Fibroblast of skin of scalp (primary cell): Measurements from ENCODE around the gene IGSF3.
A peak's percentile ranks its signal among the peaks of the same experiment; 100 is the strongest.
"Not testable (repeated sequence)": the region's sequence is repeated elsewhere in the genome, so short reads cannot be mapped to it uniquely, and the experiment has no call there.

Experiments used
- DNase-seq: peaks from one replicate; pipeline ENCODE4 v3.0.0-alpha.2; 2013

Gene IGSF3

GRCh38 chr1:116572771-116573430, 94.6 kb downstream of the IGSF3 start:
- no peak for DNase-seq

DNA sequence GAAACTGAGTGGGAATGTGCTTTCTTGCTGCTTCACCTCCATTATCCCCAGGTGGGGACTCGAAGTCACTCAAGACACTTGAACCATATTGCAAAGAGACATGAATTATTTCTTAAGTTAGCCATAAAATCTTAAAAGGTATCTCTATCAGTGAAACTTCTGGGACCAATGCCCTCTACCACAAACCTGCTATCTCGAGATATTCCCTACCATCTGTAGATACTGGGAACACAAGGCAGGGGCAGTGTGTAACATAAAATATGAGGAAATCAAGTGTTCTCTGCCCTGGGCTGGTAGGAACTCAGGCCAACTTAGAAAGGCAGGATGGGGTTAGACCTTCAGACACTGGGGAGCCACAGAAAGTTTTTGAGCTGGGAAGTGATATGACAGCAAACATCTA, 95.4 kb downstream of the IGSF3 start:
- no peak for DNase-seq

DNA sequence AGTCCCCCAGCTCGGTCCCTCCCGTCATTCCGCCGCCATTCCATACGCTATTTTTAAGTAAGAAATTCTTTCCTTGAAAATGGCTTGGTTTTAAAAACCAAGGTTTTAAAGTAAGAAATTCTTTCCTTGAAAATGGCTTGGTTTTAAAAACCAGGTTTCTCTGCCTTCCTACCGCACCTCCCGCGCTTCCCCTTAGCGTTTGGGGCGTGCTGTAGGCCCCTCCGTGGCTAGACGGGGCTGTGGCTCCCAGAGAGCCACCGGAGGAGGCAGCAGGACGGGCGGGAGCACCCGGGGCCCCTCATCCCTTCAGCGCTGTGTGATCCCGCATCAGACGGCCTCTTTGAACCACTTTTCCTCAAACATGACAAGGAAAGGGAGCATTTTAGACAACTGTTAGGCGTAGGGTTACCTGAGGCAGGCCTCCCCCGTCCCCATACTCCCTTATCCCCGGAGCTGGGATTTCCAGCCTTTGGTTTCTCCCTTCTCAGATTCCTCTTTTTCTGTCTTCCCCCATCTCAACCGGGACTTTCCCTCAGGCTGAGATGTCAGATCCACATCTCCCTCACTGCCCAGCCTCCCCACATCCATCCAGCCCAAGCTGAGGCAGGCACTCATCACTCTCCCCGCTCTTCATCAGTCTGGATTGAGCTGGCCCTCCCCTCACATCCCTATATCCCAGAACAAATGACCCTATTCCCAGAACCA, 96.2 kb downstream of the IGSF3 start:
- DNase-seq: no peak

DNA sequence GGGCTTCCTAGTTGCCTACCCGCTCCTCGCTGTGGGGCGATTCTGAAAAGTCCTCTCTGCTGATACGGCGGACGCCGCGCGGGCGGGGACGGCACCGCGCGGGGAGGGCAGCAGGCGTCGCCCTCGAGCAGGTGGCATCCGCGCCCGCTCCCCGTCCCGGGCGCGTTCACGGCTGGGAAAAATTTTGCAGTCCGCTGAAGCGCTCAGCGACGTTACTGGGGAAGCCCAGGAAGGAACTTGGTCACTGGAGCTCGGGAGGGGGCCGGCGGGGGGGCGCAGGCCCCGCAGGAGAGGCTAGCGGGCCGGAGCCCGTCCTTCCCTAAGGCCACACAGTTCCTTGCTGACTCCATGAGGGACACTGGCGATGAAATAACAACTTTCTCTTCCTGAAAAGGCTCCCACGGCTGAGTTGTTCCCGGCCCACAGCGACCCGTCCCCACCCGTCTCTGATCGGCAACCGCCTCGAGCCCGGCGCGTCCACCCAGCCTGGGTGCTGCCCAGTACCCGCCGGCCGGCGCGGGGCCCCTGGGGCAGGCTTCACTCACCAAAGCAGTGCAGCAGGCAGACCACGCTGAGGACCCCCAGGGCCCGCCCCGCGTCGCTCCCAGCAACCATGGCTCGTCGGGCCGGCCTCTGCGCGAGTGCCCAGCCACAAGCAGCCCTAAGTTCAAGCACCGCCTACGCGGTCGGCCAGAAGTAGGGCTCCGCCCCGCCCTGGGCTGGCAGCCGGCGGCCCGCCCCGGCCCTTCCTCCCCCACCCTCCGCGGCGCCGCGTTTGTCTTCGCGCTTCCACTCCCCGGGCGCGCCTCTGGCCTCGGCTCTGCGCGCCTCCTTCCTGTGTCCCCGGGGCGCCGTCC, 96.9 kb downstream of the IGSF3 start, which contains the start of gene CD58:
TSS of gene CD58 (minus strand) at position 669 of the 857 bp plus-strand sequence. CDS start at position 615, 54 bp downstream.
- peak; percentile 84 for DNase-seq

GRCh38 chr1:116569776-116570357, 97.7 kb downstream of the IGSF3 start:
- no peak for DNase-seq

DNA sequence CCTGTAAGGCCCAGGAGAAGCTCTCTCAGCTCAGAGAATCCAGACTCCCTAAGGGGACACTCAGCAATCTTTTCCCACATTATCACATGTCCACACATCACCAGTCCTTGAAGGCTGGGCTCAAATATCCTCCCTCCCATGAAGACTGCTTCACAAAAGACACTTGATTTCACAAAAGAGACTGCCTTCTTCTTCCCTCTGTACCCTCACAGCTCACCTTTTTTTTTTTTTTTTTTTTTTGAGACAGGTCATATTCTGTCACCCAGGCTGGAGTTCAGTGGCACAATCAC, 98.2 kb downstream of the IGSF3 start:
- DNase-seq: no peak

DNA sequence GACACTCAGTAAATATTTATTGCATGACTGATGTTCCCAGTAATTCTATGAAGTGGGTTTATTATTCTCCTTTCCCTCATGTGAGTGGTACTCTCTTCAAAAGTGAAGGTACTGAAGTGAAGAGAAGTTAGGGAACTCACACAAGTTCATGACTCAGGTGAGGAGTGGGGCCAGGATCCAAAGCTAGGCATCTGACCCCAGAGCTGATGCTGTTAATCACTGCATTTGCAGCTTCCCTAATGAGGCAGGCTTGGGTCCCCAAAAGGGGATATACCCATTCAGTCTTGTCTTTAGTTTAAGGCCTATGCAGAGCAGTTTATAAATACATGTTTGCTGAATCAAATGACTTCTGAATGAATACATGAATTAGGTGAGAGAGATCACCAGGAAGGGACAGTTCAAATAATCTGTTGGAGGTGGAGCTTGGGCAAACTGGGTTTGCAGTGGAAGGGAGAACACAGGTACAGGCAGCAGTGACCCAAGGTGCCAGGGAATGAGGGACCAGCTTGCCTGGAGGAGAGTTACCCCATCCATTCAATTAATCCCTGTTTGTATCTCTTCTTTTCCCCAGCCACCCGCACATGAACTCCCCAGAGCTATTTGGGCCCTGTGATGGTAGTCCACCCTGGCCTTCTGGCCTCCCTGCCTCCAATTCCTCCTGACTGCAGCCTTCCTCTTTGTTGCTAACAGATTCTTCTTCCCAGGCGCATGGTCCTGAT, 98.7 kb downstream of the IGSF3 start:
- DNase-seq: no peak

GRCh38 chr1:116567790-116568661, 99.5 kb downstream of the IGSF3 start:
- DNase-seq: no peak

DNA sequence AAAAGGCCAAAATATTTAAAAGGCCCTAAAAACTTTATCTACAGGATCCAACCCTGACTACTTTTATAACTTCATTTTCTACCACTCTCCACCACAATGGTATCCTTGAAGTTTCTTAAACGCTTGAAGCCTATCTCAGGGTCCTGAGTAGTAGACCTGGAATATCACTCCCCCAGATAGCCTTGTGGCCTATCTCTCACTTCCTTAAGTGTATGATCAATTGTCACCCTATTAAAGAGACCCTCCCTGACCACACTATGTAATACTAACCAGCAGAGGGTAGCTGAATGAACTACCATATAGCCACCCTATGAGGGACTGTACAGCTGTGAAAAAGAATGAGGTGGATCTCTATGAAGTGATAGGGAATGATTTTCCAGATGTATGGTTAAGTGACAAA, 102.3 kb downstream of the IGSF3 start:
- DNase-seq: no peak

DNA sequence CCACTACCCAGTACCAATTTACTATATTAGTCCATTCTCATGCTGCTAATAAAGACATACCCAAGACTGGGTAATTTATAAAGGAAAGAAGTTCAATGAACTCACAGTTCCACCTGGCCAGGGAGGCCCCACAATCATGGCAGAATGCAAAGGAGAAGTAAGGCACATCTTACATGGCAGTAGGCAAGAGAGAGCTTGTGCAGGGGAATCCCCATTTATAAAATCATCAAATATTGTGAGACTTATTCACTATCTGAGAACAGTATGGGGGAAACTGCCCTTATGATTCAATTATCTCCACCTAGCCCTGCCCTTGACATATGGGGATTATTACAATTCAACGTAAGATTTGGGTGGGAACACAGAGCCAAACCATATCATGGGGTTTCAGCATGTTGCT, 103.1 kb downstream of the IGSF3 start:
- no peak for DNase-seq

DNA sequence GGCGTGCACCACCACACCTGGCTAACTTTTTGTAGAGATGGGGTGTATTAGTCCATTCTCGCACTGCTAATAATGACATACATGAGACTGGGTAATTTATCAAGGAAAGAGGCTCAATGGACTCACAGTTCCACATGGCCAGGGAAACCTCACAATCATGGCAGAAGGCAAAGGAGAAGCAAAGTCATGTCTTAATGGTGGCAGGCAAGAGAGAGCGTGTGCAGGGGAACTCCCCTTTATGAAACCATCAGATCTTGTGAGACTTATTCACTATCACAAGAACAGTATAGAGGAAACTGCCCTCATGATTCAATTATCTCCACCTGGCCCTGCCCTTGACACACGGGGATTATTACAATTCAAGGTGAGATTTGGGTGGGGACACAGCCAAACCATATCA, 105.1 kb downstream of the IGSF3 start:
- not testable (repeated sequence) for DNase-seq

DNA sequence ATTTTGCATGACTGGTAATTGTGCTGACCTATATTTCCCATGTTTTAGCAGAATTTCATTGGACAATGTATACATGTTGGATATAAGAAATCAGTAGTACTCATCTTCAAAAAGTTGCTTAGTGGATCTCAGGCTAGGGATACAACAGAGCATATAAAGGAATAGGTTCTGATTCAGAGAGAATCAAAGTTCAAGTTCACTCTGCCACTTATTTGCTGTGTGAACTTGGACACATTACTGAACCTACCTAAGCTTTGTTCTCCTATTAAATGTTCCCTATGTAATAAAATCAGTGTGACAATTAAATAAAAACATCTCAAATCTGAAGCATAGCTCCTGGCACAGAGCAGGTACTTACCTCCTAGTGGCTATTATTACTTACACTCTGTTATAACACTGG, 106.0 kb downstream of the IGSF3 start:
- DNase-seq: no peak

GRCh38 chr1:116560704-116561490, 106.6 kb downstream of the IGSF3 start:
- no peak for DNase-seq

DNA sequence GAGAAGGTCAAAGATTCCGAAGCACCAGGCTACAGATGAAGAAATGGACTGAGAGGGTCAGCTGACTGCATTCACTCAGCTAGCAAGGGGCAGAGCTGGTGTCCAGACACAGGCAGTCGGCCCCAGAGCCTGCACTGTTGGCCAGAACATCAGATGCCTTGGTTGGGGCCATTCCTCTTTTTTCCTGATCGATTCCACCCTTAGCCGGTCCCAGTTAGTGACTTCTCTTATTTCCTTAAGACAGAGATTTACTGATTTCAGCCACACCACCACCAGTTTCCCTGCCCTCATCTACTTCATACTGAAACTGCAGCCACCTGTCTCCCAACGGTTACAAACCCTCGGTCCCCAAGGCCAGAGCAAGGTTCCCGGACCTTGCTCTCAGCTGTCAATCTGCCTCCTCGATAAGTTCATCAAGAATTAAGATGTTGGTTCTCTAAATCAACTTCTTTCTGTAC, 108.2 kb downstream of the IGSF3 start:
- DNase-seq: no peak

DNA sequence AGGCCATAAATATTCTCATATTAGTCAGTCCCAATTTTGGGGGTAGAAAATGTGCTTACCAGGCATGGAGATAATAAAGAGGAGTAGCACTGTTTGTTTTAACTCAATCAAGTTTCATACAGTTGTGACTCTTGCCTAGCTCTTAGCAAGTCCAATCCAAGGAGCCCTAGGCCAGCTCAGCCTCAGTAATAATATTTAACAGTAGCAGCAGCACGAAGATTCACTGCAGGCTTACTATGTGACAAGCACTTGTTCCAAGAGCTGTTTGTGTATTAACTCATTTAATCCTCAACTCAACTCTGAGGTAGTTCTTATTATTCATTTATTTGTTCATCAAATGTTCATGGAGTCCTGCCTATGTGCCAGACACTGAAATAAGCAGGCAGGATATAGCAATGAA, 109.0 kb downstream of the IGSF3 start:
- no peak for DNase-seq

GRCh38 chr1:116558140-116558549, 109.4 kb downstream of the IGSF3 start:
- no peak for DNase-seq

- no peak for DNase-seq
Observed at GRCh38 chr1:116557323-116557878, 110.1 kb downstream of the IGSF3 start.

GRCh38 chr1:116556289-116557006, 111.1 kb downstream of the IGSF3 start:
- DNase-seq: peak; percentile 41

DNA sequence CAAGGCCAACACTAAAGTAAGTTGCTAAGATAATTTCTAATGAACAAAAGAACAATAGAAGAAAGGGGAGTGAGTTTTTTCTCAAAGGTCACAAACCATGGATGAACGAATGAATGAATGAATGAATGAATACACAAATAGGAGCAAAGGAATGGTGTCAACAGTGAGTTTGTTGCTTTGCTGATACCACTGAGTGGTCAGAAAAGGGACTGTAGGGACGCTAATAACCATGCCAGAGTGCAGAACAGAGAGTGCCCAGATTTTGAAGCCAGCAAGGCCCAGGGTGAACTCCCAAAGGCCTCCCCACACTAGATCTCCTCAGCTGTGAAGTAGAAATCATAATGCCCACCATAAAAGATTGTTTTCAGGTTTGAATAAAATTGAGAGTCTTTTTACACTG, 112.6 kb downstream of the IGSF3 start:
- DNase-seq: no peak
